ENCODE results near the gene MYO1E.
"Not testable (repeated sequence)": the region's sequence is repeated elsewhere in the genome, so short reads cannot be mapped to it uniquely, and the experiment has no call there.

DNA sequence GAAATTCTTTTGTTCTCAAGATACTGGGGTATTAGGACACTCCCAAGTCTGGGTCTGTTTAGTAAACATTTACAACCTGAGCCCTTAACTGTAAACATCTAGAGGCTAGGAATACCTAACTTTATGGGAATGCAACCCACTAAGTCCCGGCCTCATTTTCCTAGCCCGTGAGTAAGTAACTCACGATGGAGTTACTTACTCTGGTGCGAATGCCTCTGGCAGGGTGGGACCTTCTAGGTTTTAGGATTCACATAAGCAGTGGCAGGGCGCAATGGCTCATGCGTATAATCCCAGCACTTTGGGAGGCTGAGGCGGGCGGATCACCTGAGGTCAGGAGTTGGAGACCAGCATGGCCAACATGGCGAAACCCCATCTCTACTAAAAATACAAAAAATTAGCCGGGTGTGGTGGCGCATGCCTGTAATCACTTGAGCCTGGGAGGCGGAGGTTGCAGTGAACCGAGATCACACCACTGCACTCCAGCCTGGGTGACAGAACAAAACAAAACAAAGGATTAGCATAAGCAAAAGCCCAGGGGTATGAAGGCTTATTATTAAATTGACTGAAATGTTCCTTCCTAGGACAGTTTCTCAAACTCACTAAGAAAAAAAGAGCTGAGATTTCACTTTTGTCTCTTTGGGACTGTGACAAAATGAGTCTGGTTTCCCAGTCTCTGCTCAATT, 14.7 kb upstream of the MYO1E start:
- TF ChIP-seq, protein P1, sequence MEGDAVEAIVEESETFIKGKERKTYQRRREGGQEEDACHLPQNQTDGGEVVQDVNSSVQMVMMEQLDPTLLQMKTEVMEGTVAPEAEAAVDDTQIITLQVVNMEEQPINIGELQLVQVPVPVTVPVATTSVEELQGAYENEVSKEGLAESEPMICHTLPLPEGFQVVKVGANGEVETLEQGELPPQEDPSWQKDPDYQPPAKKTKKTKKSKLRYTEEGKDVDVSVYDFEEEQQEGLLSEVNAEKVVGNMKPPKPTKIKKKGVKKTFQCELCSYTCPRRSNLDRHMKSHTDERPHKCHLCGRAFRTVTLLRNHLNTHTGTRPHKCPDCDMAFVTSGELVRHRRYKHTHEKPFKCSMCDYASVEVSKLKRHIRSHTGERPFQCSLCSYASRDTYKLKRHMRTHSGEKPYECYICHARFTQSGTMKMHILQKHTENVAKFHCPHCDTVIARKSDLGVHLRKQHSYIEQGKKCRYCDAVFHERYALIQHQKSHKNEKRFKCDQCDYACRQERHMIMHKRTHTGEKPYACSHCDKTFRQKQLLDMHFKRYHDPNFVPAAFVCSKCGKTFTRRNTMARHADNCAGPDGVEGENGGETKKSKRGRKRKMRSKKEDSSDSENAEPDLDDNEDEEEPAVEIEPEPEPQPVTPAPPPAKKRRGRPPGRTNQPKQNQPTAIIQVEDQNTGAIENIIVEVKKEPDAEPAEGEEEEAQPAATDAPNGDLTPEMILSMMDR (conservative IDR thresholded peaks at IDR 0.05; ENCODE audit: low read length): not testable (repeated sequence)
- TF ChIP-seq EZH2phosphoT487 (IDR thresholded peaks at IDR 0.05; ENCODE audit: borderline replicate concordance, low read depth, low read length): not testable (repeated sequence)

Measured in OCI-LY7 (cell line).